ENCODE results near the gene ANO2.

The ANO2 gene

GRCh38 chr12:5881666-5882065, 63.4 kb downstream of the ANO2 start:
- H3K27me3 ChIP-seq (replicated peaks; ENCODE audit: control insufficient read depth, insufficient read depth, low read length) = no peaks in the 10 kb centered on the region; the same call in 1 of the 2 replicates
- no peaks in the 10 kb centered on the region for H3K36me3 ChIP-seq (ENCODE audit: control insufficient read depth, insufficient read depth, low read length)
- no peak overlapping the region for H3K4me3 ChIP-seq (replicated peaks; ENCODE audit: low read depth, low read length)
- TF ChIP-seq, protein P1, sequence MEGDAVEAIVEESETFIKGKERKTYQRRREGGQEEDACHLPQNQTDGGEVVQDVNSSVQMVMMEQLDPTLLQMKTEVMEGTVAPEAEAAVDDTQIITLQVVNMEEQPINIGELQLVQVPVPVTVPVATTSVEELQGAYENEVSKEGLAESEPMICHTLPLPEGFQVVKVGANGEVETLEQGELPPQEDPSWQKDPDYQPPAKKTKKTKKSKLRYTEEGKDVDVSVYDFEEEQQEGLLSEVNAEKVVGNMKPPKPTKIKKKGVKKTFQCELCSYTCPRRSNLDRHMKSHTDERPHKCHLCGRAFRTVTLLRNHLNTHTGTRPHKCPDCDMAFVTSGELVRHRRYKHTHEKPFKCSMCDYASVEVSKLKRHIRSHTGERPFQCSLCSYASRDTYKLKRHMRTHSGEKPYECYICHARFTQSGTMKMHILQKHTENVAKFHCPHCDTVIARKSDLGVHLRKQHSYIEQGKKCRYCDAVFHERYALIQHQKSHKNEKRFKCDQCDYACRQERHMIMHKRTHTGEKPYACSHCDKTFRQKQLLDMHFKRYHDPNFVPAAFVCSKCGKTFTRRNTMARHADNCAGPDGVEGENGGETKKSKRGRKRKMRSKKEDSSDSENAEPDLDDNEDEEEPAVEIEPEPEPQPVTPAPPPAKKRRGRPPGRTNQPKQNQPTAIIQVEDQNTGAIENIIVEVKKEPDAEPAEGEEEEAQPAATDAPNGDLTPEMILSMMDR (IDR thresholded peaks at IDR 0.05; ENCODE audit: insufficient read depth, low read length, poor library complexity, severe bottlenecking) = no peak
- DNase-seq (ENCODE audit: extremely low read depth, insufficient read length) = no peak

DNA sequence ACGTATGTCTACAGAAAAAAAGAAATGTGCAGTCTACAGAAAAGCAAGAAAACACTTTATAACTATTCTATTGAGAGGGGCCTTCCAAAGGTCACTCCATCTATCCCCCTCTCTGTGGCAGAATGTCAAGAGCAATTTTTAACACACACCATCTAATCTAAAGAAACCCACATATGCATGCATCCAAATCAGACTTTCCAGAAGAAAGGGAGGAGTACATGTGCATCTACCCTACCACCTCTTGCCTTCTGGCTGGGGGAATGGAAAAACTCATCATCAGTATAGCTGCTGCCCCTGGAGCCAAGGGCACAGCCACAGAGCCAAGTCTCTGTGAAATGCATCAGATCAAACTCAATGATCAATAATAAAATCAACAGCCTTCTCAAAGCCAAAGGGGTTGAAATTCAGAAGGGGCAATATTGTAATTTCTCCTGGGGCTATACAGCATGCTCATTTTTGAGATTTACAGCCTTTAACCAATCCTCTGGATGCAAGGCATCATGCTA, 63.9 kb downstream of the ANO2 start:
- DNase-seq (ENCODE audit: extremely low read depth, insufficient read length) = no peak
- H3K36me3 ChIP-seq (ENCODE audit: control insufficient read depth, insufficient read depth, low read length) = no peaks in the 10 kb centered on the region
- no peak overlapping the region for H3K4me3 ChIP-seq (replicated peaks; ENCODE audit: low read depth, low read length)
- H3K27me3 ChIP-seq (replicated peaks; ENCODE audit: control insufficient read depth, insufficient read depth, low read length) = no peaks in the 10 kb centered on the region; the same call in 1 of the 2 replicates
- TF ChIP-seq, protein P1 (IDR thresholded peaks at IDR 0.05; ENCODE audit: insufficient read depth, low read length, poor library complexity, severe bottlenecking) = no peak

DNA sequence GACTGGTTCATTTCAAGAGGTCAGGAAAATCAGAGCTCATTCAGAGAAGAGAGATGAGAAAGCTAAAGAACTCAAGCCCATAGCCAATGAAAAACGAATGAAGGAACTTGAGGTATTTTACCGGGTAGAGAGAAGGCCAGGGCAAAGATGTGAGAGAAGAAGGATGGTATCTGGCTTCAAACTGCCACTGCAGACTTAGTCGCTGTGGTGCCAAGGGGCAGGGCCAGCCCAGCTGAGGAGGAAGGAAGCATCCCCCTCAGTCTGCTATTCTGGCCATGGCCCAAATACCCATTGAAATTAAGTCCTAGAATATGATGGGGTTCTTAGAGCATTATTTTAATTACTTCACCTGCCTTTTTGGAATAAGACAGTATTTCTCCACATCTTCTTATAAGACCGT, 69.2 kb downstream of the ANO2 start:
- Histone ChIP-seq H3K4me3 (replicated peaks; ENCODE audit: low read depth, low read length) (no peak overlapping the region), H3K27me3 (replicated peaks; ENCODE audit: control insufficient read depth, insufficient read depth, low read length) (no peaks in the 10 kb centered on the region; the same call in 1 of the 2 replicates), H3K36me3 (ENCODE audit: control insufficient read depth, insufficient read depth, low read length) (no peaks in the 10 kb centered on the region)
- no peak for DNase-seq (ENCODE audit: extremely low read depth, insufficient read length)
- TF ChIP-seq, protein P1 (IDR thresholded peaks at IDR 0.05; ENCODE audit: insufficient read depth, low read length, poor library complexity, severe bottlenecking) = no peak

GRCh38 chr12:5874514-5874913, 70.5 kb downstream of the ANO2 start:
- Histone ChIP-seq H3K4me3 (replicated peaks; ENCODE audit: low read depth, low read length) (no peak overlapping the region), H3K27me3 (replicated peaks; ENCODE audit: control insufficient read depth, insufficient read depth, low read length) (no peaks in the 10 kb centered on the region; the same call in 1 of the 2 replicates), H3K36me3 (ENCODE audit: control insufficient read depth, insufficient read depth, low read length) (no peaks in the 10 kb centered on the region)
- DNase-seq (ENCODE audit: extremely low read depth, insufficient read length) = no peak
- TF ChIP-seq, protein P1 (IDR thresholded peaks at IDR 0.05; ENCODE audit: insufficient read depth, low read length, poor library complexity, severe bottlenecking) = no peak

- TF ChIP-seq, protein P1 (IDR thresholded peaks at IDR 0.05; ENCODE audit: insufficient read depth, low read length, poor library complexity, severe bottlenecking) = no peak
- DNase-seq (ENCODE audit: extremely low read depth, insufficient read length) = no peak
- H3K36me3 ChIP-seq (ENCODE audit: control insufficient read depth, insufficient read depth, low read length) = no peaks in the 10 kb centered on the region
- no peak overlapping the region for H3K4me3 ChIP-seq (replicated peaks; ENCODE audit: low read depth, low read length)
- no peaks in the 10 kb centered on the region; the same call in 1 of the 2 replicates for H3K27me3 ChIP-seq (replicated peaks; ENCODE audit: control insufficient read depth, insufficient read depth, low read length)
These were observed 71.7 kb downstream of the ANO2 start for GRCh38 chr12:5873281-5873919.

All from GM06990 (cell line).